Trophoblast cell (in vitro differentiated cells and primary cell): ENCODE measurements around the gene STXBP2.
A peak's percentile ranks its signal among the peaks of the same experiment; 100 is the strongest.

Experiments
- DNase-seq, 2 donors: peaks; one replicate each; pipeline ENCODE4 v3.0.0-alpha.2; 2016
- H2AFZ ChIP-seq: 2 replicates; pipeline ENCODE4 v1.6.1; 2013; ENCODE audit warnings: low read length, moderate library complexity, mild to moderate bottlenecking; ENCODE audit not compliant: insufficient read depth, poor library complexity
- H2AK5ac ChIP-seq: 2 replicates; pipeline ENCODE4 v1.6.1; 2013; ENCODE audit warnings: mild to moderate bottlenecking, low read length
- H2BK120ac ChIP-seq: 2 replicates; pipeline ENCODE4 v1.6.1; 2013; ENCODE audit warnings: low read length, mild to moderate bottlenecking, moderate library complexity; ENCODE audit not compliant: insufficient read depth, poor library complexity
- H2BK12ac ChIP-seq: 2 replicates; pipeline ENCODE4 v1.6.1; 2013; ENCODE audit warnings: mild to moderate bottlenecking, low read length, moderate library complexity
- H2BK5ac ChIP-seq: 2 replicates; pipeline ENCODE4 v1.6.1; 2013; ENCODE audit warnings: low read length, low read depth, moderate library complexity, mild to moderate bottlenecking; ENCODE audit not compliant: poor library complexity
- H3K14ac ChIP-seq: 2 replicates; pipeline ENCODE4 v1.6.1; 2013; ENCODE audit warnings: mild to moderate bottlenecking, low read length
- H3K18ac ChIP-seq: 2 replicates; pipeline ENCODE4 v1.6.1; 2013; ENCODE audit warnings: mild to moderate bottlenecking, low read length
- H3K23ac ChIP-seq: 2 replicates; pipeline ENCODE4 v1.6.1; 2013; ENCODE audit warnings: low read length
- H3K27ac ChIP-seq: 2 replicates; pipeline ENCODE4 v1.5.1; 2013; ENCODE audit warnings: low read depth, mild to moderate bottlenecking, inconsistent platforms, low read length, moderate library complexity
- H3K27me3 ChIP-seq: 2 replicates; pipeline ENCODE4 v1.6.1; 2013; ENCODE audit warnings: inconsistent platforms, mild to moderate bottlenecking, low read length, moderate library complexity; ENCODE audit not compliant: insufficient read depth
- H3K36me3 ChIP-seq, 2 experiments: 1 replicate in 1 of 2; 2 replicates in 1 of 2; pipeline ENCODE4 v1.6.1; 2013; ENCODE audit warnings: low read length in 2 of 2, mild to moderate bottlenecking in 2 of 2, moderate library complexity in 1 of 2; ENCODE audit not compliant: insufficient read depth in 2 of 2, control insufficient read depth in 1 of 2
- H3K4ac ChIP-seq: 2 replicates; pipeline ENCODE4 v1.6.1; 2013; ENCODE audit warnings: low read depth, mild to moderate bottlenecking, low read length, moderate library complexity
- H3K4me1 ChIP-seq, 2 experiments: 1 replicate in 1 of 2; 2 replicates in 1 of 2; pipeline ENCODE4 v1.6.1; 2013; ENCODE audit warnings: low read length in 2 of 2, mild to moderate bottlenecking in 2 of 2, moderate library complexity in 1 of 2; ENCODE audit not compliant: insufficient read depth in 2 of 2, control insufficient read depth in 1 of 2
- H3K4me2 ChIP-seq: 2 replicates; pipeline ENCODE4 v1.6.1; 2013; ENCODE audit warnings: inconsistent platforms, mild to moderate bottlenecking, low read length, moderate library complexity
- H3K4me3 ChIP-seq: 2 replicates; pipeline ENCODE4 v1.5.1; 2013; ENCODE audit warnings: mild to moderate bottlenecking, low read depth, low read length, inconsistent platforms
- H3K79me1 ChIP-seq: one replicate; pipeline ENCODE4 v1.6.1; 2013; ENCODE audit warnings: low read length
- H3K79me2 ChIP-seq: 2 replicates; pipeline ENCODE4 v1.6.1; 2013; ENCODE audit warnings: low read length, mild to moderate bottlenecking; ENCODE audit not compliant: control insufficient read depth, insufficient read depth, poor library complexity
- H3K9ac ChIP-seq: 2 replicates; pipeline ENCODE4 v1.6.1; 2013; ENCODE audit warnings: mild to moderate bottlenecking, low read length
- H3K9me3 ChIP-seq: 2 replicates; pipeline ENCODE4 v1.6.1; 2013; ENCODE audit warnings: low read depth, mild to moderate bottlenecking, control low read depth, inconsistent platforms, low read length; ENCODE audit not compliant: insufficient read depth
- H4K12ac ChIP-seq: 2 replicates; pipeline ENCODE4 v1.6.1; 2013; ENCODE audit warnings: low read depth, mild to moderate bottlenecking, low read length, moderate library complexity
- H4K8ac ChIP-seq: 2 replicates; pipeline ENCODE4 v1.6.1; 2013; ENCODE audit warnings: low read depth, mild to moderate bottlenecking, low read length, moderate library complexity
- H4K91ac ChIP-seq: one replicate; pipeline ENCODE4 v1.6.1; 2013; ENCODE audit warnings: low read depth, mild to moderate bottlenecking, low read length, moderate library complexity
- WGBS: extraction: QIAGEN DNeasy Blood & Tissue Kit; methylation state at CpG from one replicate; pipeline ENCODE4 v1.1.7; 2013; ENCODE audit warnings: missing lambda C conversion rate; ENCODE audit not compliant: insufficient read length, insufficient coverage; ENCODE audit errors: extremely low coverage; 5-methylcytosine and 5-hydroxymethylcytosine counted together

The STXBP2 gene

GRCh38 chr19:7652061-7652641 is 15.2 kb downstream of the STXBP2 start:
- H3K23ac ChIP-seq = no peak overlapping the region
- no peak overlapping the region for H2AK5ac ChIP-seq
- H3K14ac ChIP-seq = no peak overlapping the region
- peak overlapping the region; percentile 11 for H4K91ac ChIP-seq
- H2BK120ac ChIP-seq = no peak overlapping the region
- no peak overlapping the region for H3K9ac ChIP-seq
- no peaks in the 10 kb centered on the region for H3K79me1 ChIP-seq
- no peaks in the 10 kb centered on the region for H3K27me3 ChIP-seq
- H3K36me3 ChIP-seq = peaks cover 2 to 4% of the 10 kb centered on the region in 2 experiments
- H3K18ac ChIP-seq = peak overlapping the region; percentile 10
- no peak overlapping the region for H4K8ac ChIP-seq
- no peaks in the 10 kb centered on the region for H3K79me2 ChIP-seq
- no peak overlapping the region for H2BK5ac ChIP-seq
- no CpG with 5 or more reads among the region's 28 CpGs for WGBS
- H3K4me3 ChIP-seq = no peak overlapping the region
- H3K9me3 ChIP-seq = peaks cover 2% of the 10 kb centered on the region
- no peak overlapping the region for H2BK12ac ChIP-seq
- peak; percentile 83 to 95 for DNase-seq
- no peak overlapping the region for H3K27ac ChIP-seq
- peak overlapping the region; percentile 38 for H3K4me2 ChIP-seq
- peak overlapping the region; percentile 4 for H2AFZ ChIP-seq
- H4K12ac ChIP-seq = no peak overlapping the region
- H3K4ac ChIP-seq = no peak overlapping the region
- peaks cover 2 to 4% of the 10 kb centered on the region in 2 experiments for H3K4me1 ChIP-seq

- no peaks in the 10 kb centered on the region for H3K36me3 ChIP-seq
- no peak overlapping the region for H3K14ac ChIP-seq
- H3K18ac ChIP-seq = no peak overlapping the region
- H3K79me2 ChIP-seq = no peaks in the 10 kb centered on the region
- WGBS = no CpG with 5 or more reads among the region's 8 CpGs
- no peak for DNase-seq
- H3K4me2 ChIP-seq = no peak overlapping the region
- H2BK12ac ChIP-seq = no peak overlapping the region
- H3K27ac ChIP-seq = no peak overlapping the region
- no peaks in the 10 kb centered on the region for H3K9me3 ChIP-seq
- H3K9ac ChIP-seq = no peak overlapping the region
- no peak overlapping the region for H4K91ac ChIP-seq
- H3K4me3 ChIP-seq = no peak overlapping the region
- no peak overlapping the region for H3K23ac ChIP-seq
- H2BK5ac ChIP-seq = no peak overlapping the region
- peaks cover 2 to 4% of the 10 kb centered on the region in 2 experiments for H3K4me1 ChIP-seq
- H3K27me3 ChIP-seq = no peaks in the 10 kb centered on the region
- no peak overlapping the region for H4K12ac ChIP-seq
- H3K79me1 ChIP-seq = no peaks in the 10 kb centered on the region
- no peak overlapping the region for H2AK5ac ChIP-seq
- H4K8ac ChIP-seq = no peak overlapping the region
- H2BK120ac ChIP-seq = no peak overlapping the region
- no peak overlapping the region for H2AFZ ChIP-seq
- no peak overlapping the region for H3K4ac ChIP-seq
These were observed 17.5 kb downstream of the STXBP2 start for GRCh38 chr19:7654401-7654800.

DNA sequence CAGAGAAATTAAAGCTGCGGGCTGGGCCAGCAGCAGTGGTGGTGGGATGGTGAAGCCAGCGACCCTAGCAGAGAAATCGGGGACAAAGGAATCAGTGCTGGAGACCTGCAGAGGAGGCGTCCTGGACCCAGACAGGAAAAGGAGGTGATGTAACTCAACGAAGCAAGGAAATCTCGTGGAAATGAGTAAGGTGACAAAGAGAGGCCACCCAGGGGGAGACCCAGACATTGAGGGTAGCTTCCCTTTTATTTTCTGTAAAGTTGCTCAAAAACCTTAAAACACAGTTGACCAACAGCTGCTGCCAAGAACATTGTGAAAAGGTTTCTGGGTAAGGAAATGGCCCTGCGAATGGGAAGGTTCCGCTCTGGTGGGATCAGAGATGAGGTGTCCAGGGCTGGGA is 18.7 kb downstream of the STXBP2 start:
- Histone ChIP-seq H4K91ac (no peak overlapping the region), H4K8ac (no peak overlapping the region), H3K14ac (no peak overlapping the region), H4K12ac (no peak overlapping the region), H2BK120ac (no peak overlapping the region), H3K9me3 (no peaks in the 10 kb centered on the region), H3K4me2 (no peak overlapping the region), H3K4me3 (no peak overlapping the region), H3K9ac (no peak overlapping the region), H3K18ac (no peak overlapping the region), H3K4ac (no peak overlapping the region), H3K27ac (no peak overlapping the region), H3K23ac (no peak overlapping the region), H3K79me2 (no peaks in the 10 kb centered on the region), H3K36me3 (no peaks in the 10 kb centered on the region), H3K4me1 (peaks cover 2 to 4% of the 10 kb centered on the region in 2 experiments), H2BK12ac (no peak overlapping the region), H2AFZ (no peak overlapping the region), H2BK5ac (no peak overlapping the region), H3K27me3 (no peaks in the 10 kb centered on the region), H3K79me1 (no peaks in the 10 kb centered on the region), H2AK5ac (no peak overlapping the region)
- peak in 1 of 2 donors; percentile 25 for DNase-seq
- WGBS = no CpG with 5 or more reads among the region's 8 CpGs

- Histone ChIP-seq H3K23ac (no peak overlapping the region), H2AK5ac (no peak overlapping the region), H3K4me2 (no peak overlapping the region), H3K9ac (no peak overlapping the region), H3K18ac (no peak overlapping the region), H3K14ac (no peak overlapping the region), H4K12ac (no peak overlapping the region), H3K79me1 (no peaks in the 10 kb centered on the region), H4K8ac (no peak overlapping the region), H3K36me3 (no peaks in the 10 kb centered on the region), H2BK5ac (no peak overlapping the region), H4K91ac (no peak overlapping the region), H3K79me2 (no peaks in the 10 kb centered on the region), H3K27me3 (no peaks in the 10 kb centered on the region), H2BK12ac (no peak overlapping the region), H3K4me3 (no peak overlapping the region), H3K27ac (no peak overlapping the region), H3K4me1 (peaks cover 1 to 2% of the 10 kb centered on the region in 2 experiments), H3K4ac (no peak overlapping the region), H3K9me3 (no peaks in the 10 kb centered on the region), H2BK120ac (no peak overlapping the region), H2AFZ (no peak overlapping the region)
- WGBS = no CpG with 5 or more reads among the region's 14 CpGs
- DNase-seq = peak; percentile 35 to 49
These were observed 20.3 kb downstream of the STXBP2 start for GRCh38 chr19:7657131-7657751.
